HUES64 (cell line): Measurements from ENCODE around the gene SENP5.
"Not testable (repeated sequence)": the region's sequence is repeated elsewhere in the genome, so short reads cannot be mapped to it uniquely, and the experiment has no call there.

Experiments
- H3K27ac ChIP-seq: 2 replicates; pipeline ENCODE4 v1.7.0; 2013; ENCODE audit warnings: low read depth, low read length, inconsistent platforms
- H3K27me3 ChIP-seq: 2 replicates; pipeline ENCODE4 v1.6.1; 2013; ENCODE audit warnings: mild to moderate bottlenecking, low read length; ENCODE audit not compliant: insufficient read depth
- H3K36me3 ChIP-seq: 2 replicates; pipeline ENCODE4 v1.6.1; 2013; ENCODE audit warnings: mild to moderate bottlenecking, low read length; ENCODE audit not compliant: insufficient read depth
- H3K4me1 ChIP-seq: 2 replicates; pipeline ENCODE4 v1.6.1; 2013; ENCODE audit warnings: mild to moderate bottlenecking, low read length, moderate library complexity; ENCODE audit not compliant: insufficient read depth
- H3K4me3 ChIP-seq: 2 replicates; pipeline ENCODE4 v1.5.1; 2013; ENCODE audit warnings: mild to moderate bottlenecking, low read length, moderate library complexity
- H3K9ac ChIP-seq: 2 replicates; pipeline ENCODE4 v1.6.1; 2013; ENCODE audit warnings: mild to moderate bottlenecking, low read depth, low read length
- H3K9me3 ChIP-seq: 2 replicates; pipeline ENCODE4 v1.6.1; 2013; ENCODE audit warnings: low read depth, low read length; ENCODE audit not compliant: insufficient read depth
- WGBS: fragments of 150-250, 120-280 bp; methylation state at CpG from one replicate; pipeline ENCODE4 v1.1.7; 2013; ENCODE audit warnings: missing lambda C conversion rate; 5-methylcytosine and 5-hydroxymethylcytosine counted together

Gene SENP5

DNA sequence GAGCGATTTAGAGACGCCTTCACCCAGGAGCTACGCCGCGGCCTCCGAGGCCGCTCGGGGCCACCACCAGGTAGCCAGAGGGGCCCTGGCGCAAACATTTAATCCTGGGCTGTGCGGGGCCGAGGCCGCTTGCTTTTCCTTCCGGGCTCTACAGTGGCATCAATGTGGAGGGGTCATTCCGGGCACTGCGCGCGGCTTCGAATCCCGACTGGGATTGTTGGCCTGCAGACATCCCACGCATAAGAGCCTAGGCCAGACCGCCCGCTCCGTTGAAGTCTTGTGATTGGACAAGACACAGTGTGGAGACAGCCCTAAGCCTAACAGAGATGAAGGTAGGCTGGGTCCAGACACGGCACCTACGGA, 75.2 kb downstream of the SENP5 start:
- Histone ChIP-seq H3K27ac (peak overlapping the region; percentile 74), H3K4me1 (peaks cover 10% of the 10 kb centered on the region; the same call in 1 of the 2 replicates), H3K36me3 (peaks cover 28% of the 10 kb centered on the region), H3K4me3 (peak overlapping the region; percentile 95), H3K9me3 (no peaks in the 10 kb centered on the region), H3K27me3 (no peaks in the 10 kb centered on the region), H3K9ac (peak overlapping the region; percentile 95)
- WGBS, result 1% methylated on average over 25 of the region's 25 CpGs

DNA sequence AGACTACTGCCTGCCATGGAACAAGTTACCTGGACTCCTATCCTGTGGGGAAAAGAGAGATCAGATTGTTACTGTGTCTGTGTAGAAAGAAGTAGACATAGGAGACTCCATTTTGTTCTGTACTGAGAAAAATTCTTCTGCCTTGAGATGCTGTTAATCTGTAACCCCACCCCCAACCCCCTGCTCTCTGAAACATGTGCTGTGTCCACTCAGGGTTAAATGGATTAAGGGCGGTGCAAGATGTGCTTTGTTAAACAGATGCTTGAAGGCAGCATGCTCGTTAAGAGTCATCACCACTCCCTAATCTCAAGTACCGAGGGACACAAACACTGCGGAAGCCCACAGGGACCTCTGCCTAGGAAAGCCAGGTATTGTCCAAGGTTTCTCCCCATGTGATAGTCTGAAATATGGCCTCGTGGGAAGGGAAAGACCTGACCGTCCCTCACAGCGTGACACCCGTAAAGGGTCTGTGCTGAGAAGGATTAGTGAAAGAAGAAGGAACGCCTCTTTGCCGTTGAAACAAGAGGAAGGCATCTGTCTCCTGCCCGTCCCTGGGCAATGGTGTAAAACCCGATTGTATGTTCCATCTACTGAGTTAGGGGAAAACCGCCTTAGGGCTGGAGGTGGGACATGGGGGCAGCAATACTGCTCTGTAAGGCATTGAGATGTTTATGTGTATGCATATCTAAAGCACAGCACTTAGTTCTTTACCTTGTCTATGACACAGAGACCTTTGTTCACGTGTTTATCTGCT, 76.5 kb downstream of the SENP5 start:
- Histone ChIP-seq H3K36me3 (peaks cover 15% of the 10 kb centered on the region), H3K4me3 (peak overlapping the region; percentile 95)
- H3K27ac ChIP-seq, H3K27me3 ChIP-seq, H3K9me3 ChIP-seq, H3K4me1 ChIP-seq, H3K9ac ChIP-seq: not testable (repeated sequence)
- 78% methylated on average over 12 of the region's 14 CpGs for WGBS

DNA sequence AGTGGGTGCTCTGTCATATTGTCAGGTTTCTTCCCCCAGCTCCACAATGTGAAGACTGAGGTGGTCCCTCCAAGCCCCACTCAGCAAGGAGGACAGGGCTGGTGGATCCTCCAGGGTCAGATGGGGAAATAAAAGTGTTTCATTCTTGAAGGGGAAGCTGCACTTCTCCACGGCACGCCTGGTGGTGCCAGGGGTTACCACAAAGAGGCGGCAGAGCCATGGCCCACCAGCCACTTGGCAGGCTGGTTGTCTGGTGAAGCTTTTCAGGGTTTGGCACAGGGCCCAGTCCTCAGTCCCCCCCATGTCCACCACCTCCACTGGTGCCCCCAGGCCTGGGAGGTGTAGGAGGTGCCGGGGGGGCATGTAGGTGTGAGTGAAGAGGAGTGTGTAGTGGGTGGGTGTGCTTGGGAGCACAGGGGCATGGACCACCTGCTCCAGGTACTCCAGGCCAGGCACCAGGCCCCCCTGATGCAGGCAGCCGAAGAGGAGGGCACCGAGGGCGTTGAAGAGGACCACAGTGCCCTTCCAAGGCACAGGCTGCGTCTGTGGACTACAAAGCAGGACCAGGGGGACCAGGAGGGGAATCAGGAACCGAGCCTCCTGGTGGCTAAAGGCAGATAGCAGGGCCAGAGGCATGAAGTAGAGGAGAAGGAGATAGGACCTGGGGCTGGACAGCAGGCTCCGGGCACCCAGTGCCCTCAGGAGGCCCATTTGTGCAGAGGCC, 79.6 kb downstream of the SENP5 start:
- 89% methylated on average over 10 of the region's 10 CpGs for WGBS
- Histone ChIP-seq H3K36me3 (0 out of 2 replicates have a peak, but pooled peaks cover 3% of the 10 kb centered on the region), H3K4me1 (peaks cover 7% of the 10 kb centered on the region; the same call in 1 of the 2 replicates), H3K27ac (no peak overlapping the region), H3K9ac (no peak overlapping the region), H3K27me3 (peaks cover 2% of the 10 kb centered on the region; the same call in 1 of the 2 replicates), H3K4me3 (no peak overlapping the region), H3K9me3 (no peaks in the 10 kb centered on the region)

DNA sequence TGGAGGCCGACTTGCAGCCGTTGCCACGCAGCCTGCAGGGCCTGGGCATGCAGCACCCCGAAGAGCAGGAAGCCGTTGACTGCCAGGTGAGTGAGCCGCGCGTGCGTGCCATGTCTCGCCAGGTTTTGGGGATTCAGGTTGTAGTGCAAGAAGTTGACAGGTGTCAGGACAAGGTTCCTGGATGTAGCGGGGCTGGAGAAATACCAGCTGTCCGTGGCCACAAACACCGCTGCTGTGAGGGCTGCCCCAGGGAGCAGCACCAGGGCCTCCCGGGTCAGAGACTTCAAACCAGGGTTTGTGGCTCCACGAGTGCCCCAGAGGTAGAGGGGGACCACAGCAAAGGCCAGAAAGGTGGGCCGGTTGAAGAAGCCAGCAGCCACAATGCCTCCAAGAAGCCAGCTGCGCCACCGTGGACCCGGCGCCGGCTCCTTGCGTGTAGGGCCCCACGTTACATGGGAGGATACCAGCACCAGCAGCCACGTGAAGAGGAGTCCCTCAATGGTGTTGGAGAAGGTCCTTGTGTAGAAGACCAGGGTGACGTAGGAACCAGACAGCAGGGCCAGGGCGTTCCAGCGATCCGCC, 80.2 kb downstream of the SENP5 start:
- 0 out of 2 replicates have a peak, but pooled peaks cover 3% of the 10 kb centered on the region for H3K36me3 ChIP-seq
- H3K4me1 ChIP-seq, result peaks cover 7% of the 10 kb centered on the region; the same call in 1 of the 2 replicates
- H3K27me3 ChIP-seq, result peaks cover 2% of the 10 kb centered on the region; the same call in 1 of the 2 replicates
- 88% methylated on average over 28 of the region's 28 CpGs for WGBS
- H3K27ac ChIP-seq, result no peak overlapping the region
- no peaks in the 10 kb centered on the region for H3K9me3 ChIP-seq
- H3K4me3 ChIP-seq, result no peak overlapping the region
- H3K9ac ChIP-seq, result no peak overlapping the region

DNA sequence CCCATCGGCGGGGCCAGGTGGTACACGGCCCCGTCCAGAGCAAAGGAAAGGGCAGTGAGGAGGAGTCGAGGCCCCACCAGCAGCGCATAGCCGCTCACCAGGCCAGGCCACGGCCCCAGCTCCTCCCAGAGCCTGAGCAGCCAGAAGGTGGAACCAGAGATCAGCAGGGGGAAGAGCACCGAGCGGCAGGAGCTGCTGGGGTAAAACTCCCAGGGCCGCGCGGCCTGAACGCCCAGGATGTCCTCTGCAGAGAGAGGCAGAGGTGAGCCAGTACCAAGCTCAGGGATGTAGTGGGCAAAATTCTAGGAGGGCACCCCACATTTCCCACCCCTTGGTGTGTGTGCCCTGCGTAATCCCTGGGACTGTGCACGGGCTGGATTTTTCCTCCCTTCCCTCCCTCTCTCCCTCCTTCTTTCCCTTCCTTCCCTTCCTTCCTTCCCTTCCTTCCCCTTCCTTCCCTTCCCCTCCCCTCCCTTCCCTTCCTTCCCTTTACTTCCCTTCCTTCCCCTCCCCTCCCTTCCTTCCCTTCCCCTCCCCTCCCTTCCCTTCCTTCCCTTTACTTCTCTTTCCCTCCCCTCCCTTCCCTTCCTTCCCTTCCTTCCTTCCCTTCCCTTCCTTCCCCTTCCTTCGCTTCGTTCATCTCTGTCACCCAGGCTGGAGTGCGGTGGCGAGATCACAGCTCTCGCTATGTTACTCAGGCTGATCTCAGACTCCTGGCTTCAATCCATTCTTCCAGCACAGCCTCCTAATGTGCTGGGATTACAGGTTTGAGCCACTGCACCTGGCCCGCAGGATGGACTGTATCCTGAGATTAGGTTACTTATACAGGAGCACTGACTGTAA, 80.9 kb downstream of the SENP5 start:
- H3K9ac ChIP-seq, result no peak overlapping the region; the same call in 1 of the 2 replicates
- WGBS, result 63% methylated on average over 22 of the region's 22 CpGs
- peaks cover 1% of the 10 kb centered on the region; the same call in 1 of the 2 replicates for H3K4me1 ChIP-seq

DNA sequence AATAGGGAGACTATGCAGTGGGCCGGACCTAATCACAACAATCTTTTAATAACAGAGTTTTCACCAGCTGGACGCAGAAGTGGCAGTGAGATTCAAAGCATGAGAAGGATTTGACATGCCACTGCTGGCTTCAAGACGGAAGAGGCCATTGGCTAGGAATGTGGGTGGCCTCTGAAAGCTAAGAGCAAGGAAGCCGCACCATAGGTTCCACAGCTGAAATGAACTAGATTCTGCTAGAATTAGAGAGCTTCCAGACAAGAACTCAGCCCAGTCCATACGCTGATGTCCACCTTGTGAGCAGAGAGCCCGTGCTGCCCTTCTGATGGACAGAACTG, 81.5 kb downstream of the SENP5 start:
- H3K27ac ChIP-seq, result no peak overlapping the region
- no peak overlapping the region for H3K4me3 ChIP-seq
- 0 out of 2 replicates have a peak, but pooled peaks cover 2% of the 10 kb centered on the region for H3K36me3 ChIP-seq
- 85% methylated on average over 6 of the region's 6 CpGs for WGBS
- H3K27me3 ChIP-seq, result peaks cover 7% of the 10 kb centered on the region
- H3K4me1 ChIP-seq, result no peaks in the 10 kb centered on the region
- no peak overlapping the region for H3K9ac ChIP-seq
- no peaks in the 10 kb centered on the region for H3K9me3 ChIP-seq

More for the DNA sequence above, 80.9 kb downstream of the SENP5 start:
- Histone ChIP-seq H3K4me3 (no peak overlapping the region; the same call in 1 of the 2 replicates), H3K27me3 (peaks cover 7% of the 10 kb centered on the region), H3K36me3 (0 out of 2 replicates have a peak, but pooled peaks cover 3% of the 10 kb centered on the region), H3K27ac (no peak overlapping the region), H3K9me3 (no peaks in the 10 kb centered on the region)

DNA sequence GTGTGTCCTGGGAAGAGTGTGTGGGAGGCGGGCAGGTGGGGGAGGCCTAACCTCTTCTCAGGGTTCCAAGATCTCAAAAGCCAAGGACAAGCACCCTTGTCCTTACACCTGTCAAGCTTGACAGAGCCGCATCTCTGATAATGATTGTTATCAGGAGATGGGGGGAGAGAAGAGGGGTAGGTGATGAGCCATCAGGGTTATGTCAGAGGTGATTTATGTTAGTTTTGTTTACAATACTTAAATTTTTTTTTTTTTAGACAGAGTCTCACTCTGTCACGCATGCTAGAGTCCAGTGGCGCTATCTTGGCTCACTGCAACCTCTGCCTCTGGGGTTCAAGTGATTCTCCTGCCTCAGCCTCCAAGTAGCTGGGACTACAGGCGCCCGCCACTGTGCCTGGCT, 82.0 kb downstream of the SENP5 start:
- Histone ChIP-seq H3K4me3 (no peak overlapping the region), H3K36me3 (no peaks in the 10 kb centered on the region), H3K9ac (no peak overlapping the region), H3K9me3 (no peaks in the 10 kb centered on the region), H3K4me1 (no peaks in the 10 kb centered on the region), H3K27me3 (peaks cover 7% of the 10 kb centered on the region), H3K27ac (no peak overlapping the region)
- 93% methylated on average over 6 of the region's 6 CpGs for WGBS

DNA sequence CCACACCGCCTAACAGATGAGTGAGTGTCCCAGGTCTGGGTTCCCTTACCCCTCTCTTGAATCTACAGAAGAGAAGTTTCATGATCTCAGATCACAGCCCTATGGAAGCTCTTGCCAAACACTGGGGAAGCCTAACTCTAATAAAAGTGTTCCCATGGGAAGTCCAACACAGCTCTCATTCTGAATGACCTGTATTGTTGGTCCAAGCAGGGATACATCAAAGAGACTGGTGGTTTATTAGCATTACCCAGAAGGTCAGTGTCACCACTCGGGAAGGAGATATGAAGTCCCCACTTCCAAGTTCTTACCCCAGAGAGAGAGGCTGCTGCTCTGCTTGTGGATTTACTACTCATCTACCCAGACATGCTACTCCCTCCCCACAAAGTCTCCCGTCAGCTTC, 83.7 kb downstream of the SENP5 start:
- no peaks in the 10 kb centered on the region for H3K9me3 ChIP-seq
- H3K4me1 ChIP-seq, result no peaks in the 10 kb centered on the region
- no peak overlapping the region for H3K27ac ChIP-seq
- H3K36me3 ChIP-seq, result no peaks in the 10 kb centered on the region
- H3K9ac ChIP-seq, result no peak overlapping the region
- peaks cover 7% of the 10 kb centered on the region for H3K27me3 ChIP-seq
- no peak overlapping the region for H3K4me3 ChIP-seq
- 92% methylated on average over 3 of the region's 3 CpGs for WGBS

DNA sequence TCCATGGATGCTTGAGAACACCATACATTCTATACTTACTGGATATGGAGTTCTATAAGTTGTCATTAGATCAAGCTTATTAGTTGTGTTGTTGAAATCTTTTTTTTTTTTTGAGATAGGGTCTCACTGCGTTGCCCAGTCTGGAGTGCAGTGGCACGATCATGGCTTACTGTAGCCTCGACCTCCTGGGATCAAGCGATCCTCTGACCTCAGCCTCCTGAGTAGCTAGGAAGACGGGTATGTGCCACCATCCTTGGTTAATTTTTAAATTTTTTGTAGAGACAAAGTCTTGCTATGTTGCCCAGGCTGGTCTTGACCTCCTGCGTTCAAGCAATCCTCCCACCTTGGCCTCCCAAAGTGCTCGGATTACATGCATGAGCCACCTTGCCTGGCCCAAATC, 87.1 kb downstream of the SENP5 start:
- WGBS, result 81% methylated on average over 7 of the region's 7 CpGs
- H3K36me3 ChIP-seq, result no peaks in the 10 kb centered on the region
- peaks cover 17% of the 10 kb centered on the region for H3K27me3 ChIP-seq

DNA sequence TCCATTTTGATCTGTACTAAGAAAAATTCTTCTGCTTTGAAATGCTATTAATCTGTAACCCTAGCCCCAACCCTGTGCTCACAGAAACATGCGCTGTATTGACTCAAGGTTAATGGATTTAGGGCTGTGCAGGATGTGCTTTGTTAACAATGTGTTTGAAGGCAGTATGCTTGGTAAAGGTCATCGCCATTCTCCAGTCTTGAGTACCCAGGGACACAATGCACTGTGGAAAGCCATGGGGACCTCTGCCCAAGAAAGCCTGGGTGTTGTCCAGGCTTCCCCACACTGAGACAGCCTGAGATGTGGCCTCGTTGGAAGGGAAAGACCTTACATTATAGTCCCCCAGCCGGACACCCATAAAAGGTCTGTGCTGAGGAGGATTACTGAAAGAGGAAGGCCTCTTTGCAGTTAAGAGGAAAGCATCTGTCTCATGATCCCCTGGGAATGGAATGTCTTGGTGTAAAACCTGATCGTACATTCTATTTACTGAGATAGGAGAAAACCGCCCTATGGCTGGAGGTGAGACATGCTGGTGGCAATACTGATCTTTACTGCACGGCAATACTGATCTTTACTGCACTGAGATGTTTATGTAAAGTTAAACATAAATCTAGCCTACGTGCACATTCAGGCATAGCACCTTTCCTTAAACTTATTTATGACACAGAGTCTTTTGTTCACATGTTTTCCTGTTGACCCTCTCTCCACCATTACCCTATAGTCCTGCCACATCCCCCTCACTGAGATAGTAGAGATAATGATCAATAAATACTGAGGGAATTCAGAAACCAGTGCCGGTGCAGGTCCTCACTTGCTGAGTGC, 94.6 kb downstream of the SENP5 start:
- WGBS, result 91% methylated on average over 9 of the region's 9 CpGs
- H3K27me3 ChIP-seq, result peaks cover 74% of the 10 kb centered on the region
- no peak overlapping the region for H3K4me3 ChIP-seq
- no peak overlapping the region for H3K9ac ChIP-seq
- H3K9me3 ChIP-seq, result no peaks in the 10 kb centered on the region
- no peaks in the 10 kb centered on the region for H3K36me3 ChIP-seq
- no peak overlapping the region for H3K27ac ChIP-seq
- H3K4me1 ChIP-seq, result peaks cover under 1% of the 10 kb centered on the region; the same call in 1 of the 2 replicates

More for the DNA sequence above, 87.1 kb downstream of the SENP5 start:
- no peak overlapping the region for H3K9ac ChIP-seq
- no peaks in the 10 kb centered on the region for H3K9me3 ChIP-seq
- H3K27ac ChIP-seq, result no peak overlapping the region
- no peak overlapping the region for H3K4me3 ChIP-seq
- H3K4me1 ChIP-seq, result no peaks in the 10 kb centered on the region
